SJSA1 (cell line): Measurements from ENCODE around the gene TUBB3. TPM values are rescaled to one million over a fixed set of nuclear protein-coding genes. Genes with fewer than 3 reads are reported as not detected.
A peak's percentile ranks its signal among the peaks of the same experiment; 100 is the strongest.
"Not testable (repeated sequence)": the region's sequence is repeated elsewhere in the genome, so short reads cannot be mapped to it uniquely, and the experiment has no call there.

Experiments
- DNase-seq, 2 experiments: peaks; one replicate each; pipeline ENCODE4 v3.0.0-alpha.2; 2015 to 2020; ENCODE audit warnings: low spot score in 2 of 2, low read depth in 1 of 2
- H3K27ac ChIP-seq: fragments of 250-450 bp; sonication (Bioruptor Pico); 2 replicates; pipeline ENCODE4 v1.5.1; 2020; ENCODE audit warnings: mild to moderate bottlenecking, moderate library complexity
- H3K27me3 ChIP-seq: fragments of 250-450 bp; sonication (Bioruptor Pico); replicated peaks from 2 replicates; pipeline ENCODE4 v1.5.1; 2020; ENCODE audit warnings: mild to moderate bottlenecking, moderate library complexity
- H3K36me3 ChIP-seq: fragments of 250-450 bp; sonication (Bioruptor Pico); 2 replicates; pipeline ENCODE4 v1.5.1; 2020; ENCODE audit warnings: mild to moderate bottlenecking
- H3K4me1 ChIP-seq: fragments of 250-450 bp; sonication (Bioruptor Pico); replicated peaks from 2 replicates; pipeline ENCODE4 v1.6.1; 2021; ENCODE audit warnings: mild to moderate bottlenecking
- H3K4me3 ChIP-seq: fragments of 250-450 bp; sonication (Bioruptor Pico); 2 replicates; pipeline ENCODE4 v1.5.1; 2020; ENCODE audit warnings: mild to moderate bottlenecking
- H3K9me3 ChIP-seq: fragments of 250-450 bp; sonication (Bioruptor Pico); replicated peaks from 2 replicates; pipeline ENCODE4 v1.5.1; 2020; ENCODE audit warnings: mild to moderate bottlenecking
- total RNA-seq: library from RNA; depleted of rRNA; stranded (reverse); fragments of >200 nt; shearing (Covaris generic); gene quantifications from 2 replicates; pipeline ENCODE4 v1.2.3, GENCODE V29; 2014

The TUBB3 gene
- total RNA-seq, 1 experiment from 2014 or later = 104 TPM

- DNase-seq = no peak
- Histone ChIP-seq H3K9me3 (no peaks in the 10 kb centered on the region), H3K27ac (no peak overlapping the region), H3K27me3 (no peaks in the 10 kb centered on the region), H3K36me3 (peaks cover 12% of the 10 kb centered on the region), H3K4me3 (no peak overlapping the region), H3K4me1 (no peaks in the 10 kb centered on the region)
Observed at GRCh38 chr16:89931964-89932363, 8.8 kb downstream of the TUBB3 start.

- H3K4me1 ChIP-seq, H3K4me3 ChIP-seq, H3K27me3 ChIP-seq, DNase-seq, H3K9me3 ChIP-seq, H3K27ac ChIP-seq: not testable (repeated sequence)
- H3K36me3 ChIP-seq = peaks cover 12% of the 10 kb centered on the region
Observed at GRCh38 chr16:89934019-89934418, 10.9 kb downstream of the TUBB3 start.

GRCh38 chr16:89934611-89935553, 11.7 kb downstream of the TUBB3 start:
- Histone ChIP-seq H3K27ac (no peak overlapping the region), H3K4me3 (no peak overlapping the region), H3K27me3 (peaks cover under 1% of the 10 kb centered on the region; the same call in 1 of the 2 replicates), H3K9me3 (no peaks in the 10 kb centered on the region), H3K4me1 (no peaks in the 10 kb centered on the region), H3K36me3 (peaks cover 12% of the 10 kb centered on the region)
- no peak for DNase-seq

GRCh38 chr16:89935620-89936019, 12.5 kb downstream of the TUBB3 start:
- H3K9me3 ChIP-seq, H3K27ac ChIP-seq, H3K4me1 ChIP-seq, H3K4me3 ChIP-seq, DNase-seq, H3K27me3 ChIP-seq: not testable (repeated sequence)
- H3K36me3 ChIP-seq = peaks cover 12% of the 10 kb centered on the region

- no peak for DNase-seq
- H3K27ac ChIP-seq = no peak overlapping the region
- peaks cover 12% of the 10 kb centered on the region for H3K36me3 ChIP-seq
- no peak overlapping the region for H3K4me3 ChIP-seq
- no peaks in the 10 kb centered on the region for H3K9me3 ChIP-seq
- peaks cover 10% of the 10 kb centered on the region for H3K27me3 ChIP-seq
- H3K4me1 ChIP-seq = no peaks in the 10 kb centered on the region
Observed at GRCh38 chr16:89936034-89936433, 12.9 kb downstream of the TUBB3 start.

- Histone ChIP-seq H3K27me3 (peaks cover 10% of the 10 kb centered on the region), H3K36me3 (peaks cover 9% of the 10 kb centered on the region), H3K9me3 (no peaks in the 10 kb centered on the region), H3K4me1 (no peaks in the 10 kb centered on the region), H3K4me3 (no peak overlapping the region), H3K27ac (no peak overlapping the region)
- no peak for DNase-seq
Observed at GRCh38 chr16:89936508-89936907, 13.4 kb downstream of the TUBB3 start.

GRCh38 chr16:89936981-89937380, 13.8 kb downstream of the TUBB3 start:
- Histone ChIP-seq H3K36me3 (peaks cover 8% of the 10 kb centered on the region; the same call in 1 of the 2 replicates), H3K4me3 (no peak overlapping the region), H3K4me1 (no peaks in the 10 kb centered on the region), H3K27me3 (peaks cover 10% of the 10 kb centered on the region), H3K9me3 (no peaks in the 10 kb centered on the region), H3K27ac (no peak overlapping the region)
- no peak for DNase-seq

- no peaks in the 10 kb centered on the region for H3K4me1 ChIP-seq
- no peaks in the 10 kb centered on the region for H3K9me3 ChIP-seq
- H3K4me3 ChIP-seq = no peak overlapping the region
- H3K27ac ChIP-seq = no peak overlapping the region
- H3K27me3 ChIP-seq = peaks cover 15% of the 10 kb centered on the region
- peaks cover 8% of the 10 kb centered on the region; the same call in 1 of the 2 replicates for H3K36me3 ChIP-seq
- DNase-seq = no peak
Observed at GRCh38 chr16:89938175-89938885, 15.2 kb downstream of the TUBB3 start.

- Histone ChIP-seq H3K4me3 (no peak overlapping the region), H3K9me3 (no peaks in the 10 kb centered on the region), H3K27ac (no peak overlapping the region), H3K27me3 (peaks cover 27% of the 10 kb centered on the region), H3K36me3 (0 out of 2 replicates have a peak, but pooled peaks cover 1% of the 10 kb centered on the region), H3K4me1 (peaks cover 17% of the 10 kb centered on the region)
- DNase-seq = no peak
Observed at GRCh38 chr16:89944773-89945172, 21.6 kb downstream of the TUBB3 start.

GRCh38 chr16:89945654-89946053, 22.5 kb downstream of the TUBB3 start:
- Histone ChIP-seq H3K36me3 (0 out of 2 replicates have a peak, but pooled peaks cover 3% of the 10 kb centered on the region), H3K27ac (no peak overlapping the region), H3K4me1 (peaks cover 17% of the 10 kb centered on the region), H3K9me3 (no peaks in the 10 kb centered on the region), H3K27me3 (peaks cover 19% of the 10 kb centered on the region), H3K4me3 (no peak overlapping the region)
- no peak for DNase-seq

GRCh38 chr16:89946515-89946914, 23.4 kb downstream of the TUBB3 start:
- DNase-seq = no peak
- H3K36me3 ChIP-seq = 0 out of 2 replicates have a peak, but pooled peaks cover 3% of the 10 kb centered on the region
- H3K4me3 ChIP-seq = no peak overlapping the region
- H3K27ac ChIP-seq = no peak overlapping the region
- H3K27me3 ChIP-seq = peaks cover 17% of the 10 kb centered on the region
- peaks cover 17% of the 10 kb centered on the region for H3K4me1 ChIP-seq
- no peaks in the 10 kb centered on the region for H3K9me3 ChIP-seq

- no peak for DNase-seq
Observed at GRCh38 chr16:89949121-89949742, 26.1 kb downstream of the TUBB3 start.

GRCh38 chr16:89949756-89950155, 26.6 kb downstream of the TUBB3 start:
- Histone ChIP-seq H3K27me3 (0 out of 2 replicates have a peak, but pooled peaks cover 4% of the 10 kb centered on the region), H3K27ac (no peak overlapping the region), H3K36me3 (peaks cover 6% of the 10 kb centered on the region; the same call in 1 of the 2 replicates), H3K4me1 (peaks cover 17% of the 10 kb centered on the region), H3K4me3 (peak overlapping the region; percentile 49), H3K9me3 (no peaks in the 10 kb centered on the region)
- DNase-seq = no peak

More at GRCh38 chr16:89949121-89949742, 26.1 kb downstream of the TUBB3 start:
- Histone ChIP-seq H3K4me1 (peaks cover 17% of the 10 kb centered on the region), H3K9me3 (no peaks in the 10 kb centered on the region), H3K27ac (no peak overlapping the region), H3K36me3 (peaks cover 3% of the 10 kb centered on the region; the same call in 1 of the 2 replicates), H3K4me3 (peak overlapping the region; percentile 49), H3K27me3 (peaks cover 5% of the 10 kb centered on the region; the same call in 1 of the 2 replicates)
